ENCODE measurements around the gene KRT3. TPM values are rescaled to one million over a fixed set of nuclear protein-coding genes. Genes with fewer than 3 reads are reported as not detected.

The KRT3 gene
- total RNA-seq, 4 donors from 2014 or later: not detected

- ATAC-seq (ENCODE audit: low FRiP score): no peak
- no peak for DNase-seq (ENCODE audit: low spot score)
- no peak for TF ChIP-seq CTCF (IDR thresholded peaks at IDR 0.05)
Measured at GRCh38 chr12:52769946-52770345, 26.0 kb downstream of the KRT3 start.

DNA sequence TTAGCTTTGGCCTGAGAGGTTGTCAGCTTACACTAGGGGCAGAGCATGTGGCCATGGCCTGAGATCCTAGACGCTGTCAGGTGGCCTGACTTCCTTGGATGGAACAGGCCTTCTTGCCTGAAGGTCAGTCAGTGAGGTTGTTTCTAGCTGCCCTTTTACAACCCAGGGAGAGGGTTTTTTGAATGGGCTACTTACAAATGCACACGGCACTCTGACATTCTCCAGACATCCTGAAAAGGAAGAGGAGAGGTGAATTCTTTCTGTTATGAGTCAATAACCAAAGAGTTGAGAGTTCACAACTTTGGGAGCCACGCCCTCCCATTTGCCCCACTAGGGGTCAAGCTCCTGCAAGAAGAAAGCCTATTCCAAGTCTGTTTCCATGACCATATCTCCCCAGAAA, 26.6 kb downstream of the KRT3 start:
- DNase-seq (ENCODE audit: low spot score): no peak
- TF ChIP-seq CTCF (IDR thresholded peaks at IDR 0.05): no peak
- no peak for ATAC-seq (ENCODE audit: low FRiP score)

- ATAC-seq (ENCODE audit: low FRiP score): no peak
Measured at GRCh38 chr12:52768479-52769200, 27.3 kb downstream of the KRT3 start.

DNA sequence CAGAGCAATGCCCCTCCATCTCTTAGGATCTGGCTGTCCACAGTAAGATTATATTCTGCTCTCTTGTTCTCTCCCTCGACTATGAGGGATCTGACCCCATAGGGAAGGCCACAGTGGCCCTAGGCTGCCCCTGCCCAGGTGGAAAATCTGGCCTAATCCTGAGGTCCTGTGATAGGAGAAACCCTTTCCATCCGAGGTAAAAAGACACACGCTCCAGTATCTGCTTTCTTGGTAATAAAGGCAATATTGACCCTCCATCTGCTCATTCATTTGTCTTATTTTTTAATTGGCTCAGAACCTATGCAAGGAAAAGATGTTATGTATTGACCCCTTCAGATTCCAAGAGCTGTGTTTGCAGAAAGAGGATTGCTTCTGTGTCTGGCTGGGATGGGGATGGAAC, 28.5 kb downstream of the KRT3 start:
- DNase-seq (ENCODE audit: low spot score): no peak
- no peak for ATAC-seq (ENCODE audit: low FRiP score)
- TF ChIP-seq CTCF (IDR thresholded peaks at IDR 0.05): no peak

More at GRCh38 chr12:52768479-52769200, 27.3 kb downstream of the KRT3 start:
- TF ChIP-seq CTCF (IDR thresholded peaks at IDR 0.05): no peak
- DNase-seq (ENCODE audit: low spot score): no peak

GRCh38 chr12:52767020-52767379, 28.9 kb downstream of the KRT3 start:
- ATAC-seq (ENCODE audit: low FRiP score) (no peak), DNase-seq (ENCODE audit: low spot score) (no peak)
- TF ChIP-seq CTCF (IDR thresholded peaks at IDR 0.05): no peak

GRCh38 chr12:52766351-52767019, 29.4 kb downstream of the KRT3 start:
- ATAC-seq (ENCODE audit: low FRiP score) (no peak), DNase-seq (ENCODE audit: low spot score) (no peak)
- no peak for TF ChIP-seq CTCF (IDR thresholded peaks at IDR 0.05)

DNA sequence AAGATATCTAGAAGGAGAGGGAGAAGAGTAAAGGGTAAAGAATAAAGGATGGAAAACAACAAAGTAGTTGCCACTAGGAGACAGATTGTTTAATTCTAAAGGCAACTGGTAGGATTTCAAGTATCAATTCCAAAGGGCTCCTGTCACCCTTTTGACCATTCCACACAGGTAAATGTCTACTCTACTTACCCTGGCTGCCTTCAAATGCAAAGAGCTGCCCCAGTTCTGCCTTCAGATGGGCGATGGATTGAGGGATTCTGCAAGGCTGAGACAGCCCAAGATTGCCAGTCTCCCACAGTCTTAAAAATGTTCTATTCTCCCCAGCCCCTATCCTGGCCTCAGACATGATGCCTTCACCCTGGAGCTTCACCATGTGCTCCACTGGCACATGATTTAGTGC, 30.2 kb downstream of the KRT3 start:
- no peak for DNase-seq (ENCODE audit: low spot score)
- no peak for ATAC-seq (ENCODE audit: low FRiP score)
- no peak for TF ChIP-seq CTCF (IDR thresholded peaks at IDR 0.05)
